DMS 273 treated with DMSO at 0.1 percent for 48 hours (cell line): ENCODE data around the gene UBC.
"Not testable (repeated sequence)": the region's sequence is repeated elsewhere in the genome, so short reads cannot be mapped to it uniquely, and the experiment has no call there.

ENCODE experiments used
- DNase-seq: peaks from one replicate; lab custom pipeline; 2025; lab: John Stamatoyannopoulos, UW

The UBC gene

DNA sequence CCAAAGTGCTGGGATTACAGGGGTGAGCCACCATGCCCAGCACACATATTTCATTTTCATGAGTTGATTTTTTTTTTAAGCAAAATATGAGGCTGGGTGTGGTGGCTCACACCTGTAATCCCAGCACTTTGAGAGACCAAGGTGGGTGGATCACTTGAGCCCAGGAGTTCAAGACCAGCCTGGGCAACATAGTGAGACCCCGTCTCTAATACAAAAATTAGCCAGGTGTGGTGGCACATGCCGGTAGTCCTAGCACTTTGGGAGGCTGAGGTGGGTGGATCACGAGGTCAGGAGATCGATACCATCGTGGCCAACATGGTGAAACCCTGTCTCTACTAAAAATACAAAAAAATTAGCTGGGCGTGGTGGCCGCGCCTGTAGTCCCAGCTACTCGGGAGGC, 17.1 kb upstream of the UBC start:
- DNase-seq: not testable (repeated sequence)

DNA sequence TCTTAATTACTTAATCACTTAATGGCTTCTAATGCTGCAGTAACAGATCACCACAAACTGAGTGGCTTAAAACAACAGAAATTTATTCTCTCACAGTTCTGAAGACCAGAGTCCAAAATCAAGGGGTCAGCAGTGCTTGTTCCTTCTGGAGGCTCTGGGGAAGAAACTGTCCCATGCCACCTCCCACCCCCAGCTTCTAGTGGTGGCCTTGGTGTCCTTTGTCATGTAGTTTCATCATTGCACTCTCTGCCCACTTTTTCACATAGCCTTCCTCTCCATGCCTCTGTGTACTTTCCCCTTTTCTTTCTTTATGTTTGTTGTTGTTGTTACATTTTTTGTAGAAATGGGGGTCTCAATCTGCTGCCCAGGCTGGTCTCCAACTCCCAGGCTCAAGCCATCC, 16.1 kb upstream of the UBC start:
- no peak for DNase-seq

DNA sequence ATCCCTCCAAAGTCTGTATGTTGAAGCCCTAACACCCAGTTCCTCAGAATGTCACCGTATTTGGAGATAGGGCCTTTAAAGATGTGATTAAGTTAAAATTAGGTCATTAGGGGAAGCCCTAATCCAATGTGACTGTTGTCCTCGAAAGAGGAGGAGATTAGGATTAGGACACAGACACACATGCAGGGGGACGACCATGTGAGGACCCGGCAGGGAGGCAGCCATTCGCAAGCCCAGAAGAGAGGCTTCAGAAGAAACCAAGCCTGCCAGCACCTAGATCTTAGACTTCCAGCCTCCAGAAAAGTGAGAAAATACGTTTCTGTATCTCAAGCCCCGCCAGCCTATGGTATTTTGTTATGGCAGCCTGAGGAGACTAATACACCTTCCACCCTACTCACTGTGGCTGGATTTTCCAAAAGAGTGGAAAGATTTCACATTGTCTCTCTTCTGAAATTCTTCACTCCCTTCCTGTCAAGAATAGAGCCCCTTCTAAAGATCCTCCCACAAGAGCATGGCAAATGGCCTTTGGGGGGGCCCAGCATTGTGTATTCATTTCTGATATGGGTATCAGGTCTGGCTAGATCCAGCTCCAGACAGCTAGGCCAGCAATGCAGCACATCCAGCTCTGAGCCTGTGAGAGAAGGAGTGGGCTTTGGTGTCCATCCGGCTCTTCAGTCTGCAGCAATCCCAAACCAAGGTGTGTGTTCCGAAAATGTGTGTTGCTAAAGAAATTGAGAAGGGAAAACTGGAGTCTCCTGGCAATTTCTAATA, 15.4 kb upstream of the UBC start:
- DNase-seq: no peak

DNA sequence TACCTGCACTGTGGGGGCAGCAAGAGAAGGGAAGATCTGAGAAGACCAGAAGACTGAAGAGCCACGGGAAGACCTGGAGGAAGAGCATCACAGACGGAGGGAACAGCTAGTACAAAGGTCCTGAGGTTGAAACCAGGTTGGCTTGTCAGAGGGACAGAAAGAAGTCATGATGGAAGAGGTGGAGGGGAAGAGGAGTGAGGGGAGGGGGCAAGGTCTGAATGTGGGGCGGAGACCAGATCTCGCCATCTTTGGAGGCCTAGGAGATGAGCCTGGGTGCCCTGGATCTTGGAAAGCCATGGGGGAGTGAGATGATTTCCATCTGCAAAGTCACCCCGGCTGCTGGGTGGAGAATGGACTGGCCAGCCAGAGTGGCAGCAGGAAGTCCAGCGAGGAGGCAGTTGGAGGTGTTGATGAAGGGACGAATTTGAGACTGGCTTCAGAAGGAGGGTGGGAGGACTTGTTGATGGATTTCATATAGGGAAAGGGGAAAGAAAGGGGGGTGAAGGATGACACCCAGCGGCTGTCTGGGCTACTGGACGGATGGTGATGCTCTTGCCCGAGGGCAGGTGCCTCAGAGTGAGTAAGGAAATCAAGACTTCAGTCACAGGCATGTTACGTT, 14.6 kb upstream of the UBC start:
- no peak for DNase-seq

DNA sequence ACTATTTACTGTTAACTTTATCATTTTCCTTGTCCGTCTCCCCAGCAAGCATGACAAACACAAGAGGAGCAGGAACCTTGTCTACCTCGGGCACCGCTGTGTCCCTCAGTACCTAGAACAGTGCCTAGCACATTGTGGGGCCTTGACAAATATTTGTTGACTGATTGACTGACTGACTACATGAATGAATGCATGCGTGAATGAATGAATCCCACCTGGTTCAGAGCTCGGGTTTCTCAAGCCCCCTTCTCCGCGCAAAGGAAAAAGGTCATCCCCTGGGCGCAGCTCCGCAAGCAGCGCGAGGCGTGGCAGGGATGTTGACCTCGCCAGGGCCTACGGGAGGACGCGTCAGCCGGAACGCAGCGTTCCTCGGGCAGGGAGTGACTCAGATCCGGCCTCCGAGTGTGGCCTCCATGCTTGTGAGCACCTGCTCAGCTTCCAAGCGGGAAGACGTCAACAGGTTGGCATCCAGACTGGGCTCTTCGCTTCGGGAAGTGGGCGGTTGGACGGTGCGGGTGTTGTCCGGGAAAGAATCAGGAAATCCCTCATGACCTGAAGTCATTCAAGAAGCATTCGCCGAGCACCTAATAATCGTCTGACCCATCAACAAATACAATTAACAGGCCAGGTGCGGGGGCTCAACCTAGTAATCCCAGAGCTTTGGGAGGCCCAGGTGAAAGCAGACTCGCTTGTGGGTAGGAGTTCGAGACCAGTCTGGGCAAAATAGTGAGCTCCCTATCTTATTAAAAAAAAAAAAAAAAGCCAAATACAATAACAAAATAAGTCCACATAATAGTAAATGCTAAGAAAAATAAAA, 13.9 kb upstream of the UBC start:
- no peak for DNase-seq

DNA sequence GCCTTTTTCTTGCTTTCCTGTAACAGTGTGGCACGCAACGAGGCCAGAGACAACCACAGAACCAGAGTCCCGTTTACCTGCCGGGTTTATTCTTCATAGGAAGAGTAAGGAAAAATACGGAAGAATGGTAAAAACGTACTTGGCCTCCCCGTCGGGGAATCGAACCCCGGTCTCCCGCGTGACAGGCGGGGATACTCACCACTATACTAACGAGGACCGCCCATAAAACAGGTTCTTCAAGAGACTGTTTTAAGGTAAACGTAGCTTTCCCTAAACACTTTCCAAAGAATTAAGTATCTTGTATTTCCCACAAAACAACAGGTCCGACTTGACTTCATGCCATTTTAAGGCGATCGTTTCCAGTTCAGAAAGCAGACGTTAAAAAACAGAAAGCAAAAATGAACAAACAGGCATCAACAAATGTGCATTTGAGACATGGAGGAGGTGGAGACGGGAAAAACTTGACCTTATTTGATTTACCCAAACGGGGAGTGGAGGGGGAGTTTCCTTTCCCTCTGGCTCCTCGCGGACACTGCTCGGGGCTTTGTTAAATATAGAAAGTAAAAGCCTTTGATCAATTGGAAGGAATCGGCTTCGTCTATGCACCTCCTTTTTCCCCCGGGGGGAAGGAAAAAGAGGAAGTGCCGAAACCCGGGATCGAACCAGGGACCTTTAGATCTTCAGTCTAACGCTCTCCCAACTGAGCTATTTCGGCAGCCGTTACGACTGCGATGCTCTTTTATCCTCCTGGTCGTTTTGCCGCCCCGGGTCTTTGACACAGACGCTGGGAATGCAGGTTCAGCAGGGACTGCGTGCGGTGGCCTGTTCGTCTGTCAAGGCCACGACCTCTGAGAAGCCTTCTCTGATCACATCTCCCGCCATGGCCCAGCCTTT, 13.0 kb upstream of the UBC start:
- no peak for DNase-seq

DNA sequence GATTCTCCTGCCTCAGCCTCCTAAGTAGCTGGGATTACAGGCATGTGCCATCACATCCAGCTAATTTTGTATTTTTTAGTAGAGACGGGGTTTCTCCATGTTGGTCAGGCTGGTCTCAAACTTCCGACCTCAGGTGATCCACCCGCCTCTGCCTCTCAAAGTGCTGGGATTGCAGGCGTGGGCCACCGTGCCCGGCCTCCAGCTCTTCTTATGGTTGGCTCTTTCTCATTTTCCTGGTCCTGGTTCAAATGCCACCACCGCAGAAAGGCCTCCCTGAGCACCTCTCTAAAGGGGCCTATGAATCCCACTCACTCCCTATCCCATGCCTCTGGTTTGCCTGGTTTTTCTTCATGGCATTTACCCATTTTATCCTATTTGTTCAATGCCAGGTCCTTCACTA, 11.3 kb upstream of the UBC start:
- not testable (repeated sequence) for DNase-seq

DNA sequence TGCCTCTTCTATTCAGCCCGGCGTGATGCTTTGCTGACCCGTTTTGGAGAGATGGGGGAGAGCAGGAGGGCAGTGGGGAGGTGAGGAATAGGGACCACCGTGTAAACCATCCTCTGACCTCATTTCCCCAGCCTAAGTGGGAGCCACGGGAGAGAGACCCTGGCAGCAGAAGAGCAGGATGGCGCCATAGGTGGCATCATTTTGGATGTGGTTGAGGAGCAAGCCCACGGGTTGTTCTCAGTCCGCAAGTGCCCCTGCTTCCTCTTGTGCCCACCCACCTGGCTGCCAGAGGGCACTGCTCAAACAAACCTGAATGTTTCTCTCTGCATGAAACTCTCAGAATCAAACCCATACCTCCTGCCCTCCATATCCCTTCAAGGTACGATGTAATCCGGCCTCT, 10.7 kb upstream of the UBC start:
- DNase-seq: no peak

DNA sequence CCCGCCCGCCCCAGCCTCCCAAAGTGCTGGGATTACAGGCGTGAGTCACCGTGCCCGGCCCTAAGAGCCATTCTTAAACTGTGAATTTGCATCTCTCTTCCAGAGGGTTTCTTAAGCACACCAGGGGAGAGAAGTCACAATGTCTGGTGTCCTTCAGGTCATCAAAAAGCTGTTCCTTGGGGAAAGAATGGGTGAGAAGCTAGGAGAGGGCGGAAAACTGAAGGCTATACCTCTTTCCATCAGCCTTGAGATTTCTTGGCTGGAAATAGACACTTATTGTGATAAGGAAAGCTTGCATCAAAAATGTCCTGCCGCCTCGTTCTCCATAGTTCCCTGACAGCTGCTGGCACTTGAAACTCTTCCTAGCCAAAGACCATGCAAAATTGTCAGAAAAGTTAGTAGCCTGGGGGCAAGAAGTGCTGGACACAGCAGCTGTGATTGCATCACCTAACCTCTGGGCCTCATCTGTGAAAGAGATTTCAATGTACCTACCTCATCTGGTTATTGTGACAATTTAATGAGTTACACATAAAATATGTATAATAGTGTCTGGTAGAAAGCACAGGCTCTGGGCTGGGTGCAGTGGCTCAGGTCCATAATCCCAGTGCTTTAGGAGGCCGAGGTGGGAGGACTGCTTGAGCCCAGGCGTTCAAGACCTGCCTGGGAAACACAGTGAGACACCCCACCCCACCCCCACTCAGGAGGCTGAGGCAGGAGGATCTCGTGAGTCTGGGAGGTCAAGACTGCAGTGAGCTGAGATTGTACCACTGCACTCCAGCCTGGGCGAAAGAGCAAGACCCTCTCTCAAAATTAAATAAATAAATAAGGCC, 9.7 kb upstream of the UBC start:
- no peak for DNase-seq

DNA sequence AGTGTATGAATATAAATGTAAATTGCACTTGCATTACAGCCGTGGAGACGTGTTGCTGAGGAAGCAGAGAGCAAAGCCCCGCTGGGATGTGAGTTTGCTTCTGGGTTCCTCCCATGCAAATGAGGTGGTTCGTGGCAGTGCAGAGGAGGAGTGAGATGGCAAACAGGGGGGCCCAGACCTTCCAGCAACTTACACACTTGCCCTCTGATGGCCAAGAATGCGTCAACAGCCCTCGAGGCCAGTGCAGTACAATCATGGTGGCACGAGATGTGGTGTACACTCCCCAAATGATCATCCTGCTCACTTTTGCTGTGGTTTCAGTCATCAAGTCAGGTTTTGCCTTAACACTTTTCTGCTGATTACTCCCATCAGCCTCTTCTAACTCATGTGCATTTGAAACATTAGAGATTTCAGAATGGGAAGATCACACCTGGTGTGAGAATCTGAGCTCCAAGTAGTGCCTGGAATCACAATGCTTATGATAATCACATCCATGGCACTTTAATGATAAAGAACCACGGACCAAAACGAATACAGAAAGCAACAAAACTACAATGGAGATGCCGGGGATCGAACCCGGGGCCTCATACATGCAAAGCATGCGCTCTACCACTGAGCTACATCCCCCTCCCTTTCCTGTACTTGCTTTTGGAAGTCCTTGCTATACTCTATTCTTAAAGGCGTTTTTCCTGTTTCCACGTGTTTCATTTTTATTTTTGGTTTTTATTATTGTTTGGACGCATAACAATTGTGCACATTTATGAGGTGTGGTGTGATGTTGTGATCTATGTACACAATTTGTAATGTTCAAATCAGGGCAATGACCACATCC, 7.0 kb upstream of the UBC start:
- DNase-seq: no peak

DNA sequence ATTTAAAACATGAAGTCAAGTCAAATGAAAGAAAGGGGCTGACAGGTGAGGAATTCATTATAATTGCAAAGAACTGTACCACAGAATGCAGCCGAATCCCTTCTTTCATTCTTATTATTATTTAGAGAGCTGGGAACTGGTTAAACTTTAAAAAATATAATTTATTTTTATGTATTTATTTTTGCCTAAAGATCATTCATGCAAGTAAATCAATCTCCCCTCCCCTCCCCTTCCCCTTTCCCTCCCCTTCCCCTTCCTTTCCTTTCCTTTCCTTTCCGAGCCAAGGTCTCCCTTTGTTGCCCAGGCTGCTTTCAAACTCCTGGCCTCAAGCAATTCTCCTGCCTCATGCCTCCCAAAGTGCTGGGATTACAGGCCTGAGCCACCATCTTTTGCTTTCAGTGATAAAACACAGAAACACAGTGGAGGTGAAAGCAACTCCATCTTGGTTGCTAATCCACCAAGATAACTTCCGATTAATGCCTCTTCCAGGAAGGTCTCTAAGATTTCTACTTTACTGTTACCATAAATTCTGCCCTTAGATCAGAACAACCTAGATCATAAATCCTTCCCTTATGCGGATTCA, 6.0 kb upstream of the UBC start:
- DNase-seq: no peak

DNA sequence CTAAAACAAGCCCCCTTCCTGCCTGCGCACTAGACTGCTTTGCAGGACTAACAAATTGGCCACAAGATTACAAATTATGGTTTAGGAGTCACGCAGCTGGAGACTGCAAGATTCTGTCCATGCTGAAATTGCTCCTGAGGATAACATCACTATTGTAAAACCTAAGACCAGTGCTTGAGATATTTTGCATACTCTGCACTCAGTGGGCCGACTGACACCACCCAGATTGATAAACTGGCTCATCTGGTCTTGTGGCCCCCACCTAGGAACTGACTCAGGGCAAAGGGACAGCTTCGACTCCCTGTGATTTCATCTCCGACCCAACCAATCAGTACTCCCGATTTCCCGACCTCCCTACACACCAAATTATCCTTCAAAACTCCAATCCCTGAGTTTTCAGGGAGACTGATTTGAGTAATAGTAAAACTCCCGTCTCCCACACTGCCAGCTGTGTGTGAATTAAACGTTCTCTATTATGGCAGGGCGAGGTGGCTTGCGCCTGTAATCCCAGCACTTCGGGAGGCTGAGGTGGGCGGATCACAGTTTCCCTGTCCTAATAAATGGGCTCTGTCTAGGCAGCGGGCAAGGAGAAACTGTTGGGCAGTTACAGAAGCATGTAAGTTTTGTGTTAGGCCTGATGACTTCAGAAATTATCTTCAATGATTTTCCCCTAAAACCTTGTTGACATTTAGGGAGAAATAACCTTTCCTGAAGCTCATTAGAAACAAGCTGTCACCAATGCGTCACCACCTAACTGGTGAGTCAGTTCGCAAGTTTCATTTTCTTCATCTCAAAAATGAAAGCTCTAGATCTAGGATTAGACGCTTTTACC, 5.3 kb upstream of the UBC start:
- no peak for DNase-seq

DNA sequence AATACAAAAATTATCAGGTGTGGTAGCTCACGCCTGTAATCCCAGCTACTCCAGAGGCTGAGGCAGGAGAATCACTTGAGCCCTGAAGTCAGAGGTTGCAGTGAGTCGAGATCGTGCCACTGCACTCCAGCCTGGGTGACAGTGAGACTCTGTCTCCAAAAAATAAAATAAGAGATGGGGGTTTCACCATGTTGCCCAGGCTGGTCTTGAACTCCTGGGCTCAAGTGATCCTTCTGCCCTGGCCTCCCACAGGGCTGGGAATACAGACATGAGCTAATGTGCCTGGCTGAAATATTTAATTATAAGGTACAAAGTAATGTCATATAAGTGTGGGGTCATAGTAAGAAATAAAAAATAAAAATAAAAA, 4.2 kb upstream of the UBC start:
- not testable (repeated sequence) for DNase-seq

DNA sequence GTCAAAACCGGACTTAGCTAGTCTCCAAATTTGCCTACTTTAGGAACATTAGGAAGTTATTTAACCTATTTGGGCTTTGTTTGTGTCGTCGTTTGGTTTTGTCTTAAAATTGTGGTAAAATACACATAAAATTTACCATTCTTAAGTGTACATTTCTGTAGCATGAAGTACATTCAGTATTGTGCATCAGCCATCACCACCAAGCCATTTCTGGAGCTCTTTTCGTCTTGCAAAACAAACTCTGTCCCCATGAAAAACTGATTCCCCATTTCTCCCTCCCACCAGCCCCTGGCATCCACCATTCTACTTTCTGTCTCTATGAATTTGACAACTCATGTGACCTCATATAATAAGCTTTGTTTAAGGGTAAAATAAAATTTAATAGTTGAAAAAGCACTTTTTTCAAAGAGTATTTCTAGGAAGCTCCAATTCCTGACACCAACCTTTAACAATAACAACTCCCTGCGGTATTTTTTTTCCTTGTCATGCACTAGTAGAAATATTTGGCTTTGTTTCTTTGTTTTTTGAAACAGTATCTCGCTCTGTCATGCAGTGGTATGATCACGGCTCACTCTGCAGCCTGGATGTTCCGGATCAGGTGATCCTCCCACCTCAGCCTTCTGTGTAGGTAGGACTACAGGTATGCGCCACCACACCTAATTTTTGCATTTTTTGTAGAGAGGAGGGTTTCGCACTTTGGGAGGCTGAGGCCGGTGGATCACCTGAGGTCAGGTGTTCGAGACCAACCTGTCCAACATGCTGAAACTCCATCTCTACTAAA, 3.6 kb upstream of the UBC start:
- DNase-seq: no peak

DNA sequence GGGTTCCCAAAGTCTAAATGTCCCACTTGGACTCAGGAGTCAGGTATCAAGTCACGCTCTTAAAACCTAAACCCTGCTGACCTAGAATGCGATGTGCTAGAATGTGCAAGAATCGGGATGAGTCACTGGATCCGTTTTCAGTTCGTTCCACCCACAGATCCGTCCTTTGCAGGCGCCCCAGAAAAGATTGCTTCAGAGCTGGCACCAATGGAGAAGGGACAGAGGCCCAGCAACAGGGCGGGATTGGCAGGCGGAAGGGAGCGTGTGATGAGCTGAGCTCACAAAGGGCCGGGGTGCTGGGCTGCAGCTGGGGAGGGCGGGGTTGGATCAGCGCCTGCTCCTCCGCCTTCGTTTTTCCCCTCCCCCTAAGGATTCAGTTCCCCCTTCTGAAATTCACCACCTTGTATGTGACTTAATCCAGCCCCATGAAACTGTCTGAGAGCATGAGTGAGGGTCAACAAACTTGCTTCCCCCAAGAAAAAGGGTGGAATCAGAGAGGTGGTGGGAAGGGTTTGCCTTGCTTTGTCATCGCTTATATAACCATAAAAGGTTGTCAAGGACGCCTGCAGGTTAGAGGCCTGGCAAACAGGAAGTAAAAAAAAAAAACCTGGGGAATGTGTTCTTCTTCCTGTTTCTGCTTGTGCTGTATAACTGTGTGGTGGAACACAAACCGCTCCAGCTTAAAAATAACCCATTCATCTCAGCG, 2.8 kb upstream of the UBC start:
- DNase-seq: no peak

DNA sequence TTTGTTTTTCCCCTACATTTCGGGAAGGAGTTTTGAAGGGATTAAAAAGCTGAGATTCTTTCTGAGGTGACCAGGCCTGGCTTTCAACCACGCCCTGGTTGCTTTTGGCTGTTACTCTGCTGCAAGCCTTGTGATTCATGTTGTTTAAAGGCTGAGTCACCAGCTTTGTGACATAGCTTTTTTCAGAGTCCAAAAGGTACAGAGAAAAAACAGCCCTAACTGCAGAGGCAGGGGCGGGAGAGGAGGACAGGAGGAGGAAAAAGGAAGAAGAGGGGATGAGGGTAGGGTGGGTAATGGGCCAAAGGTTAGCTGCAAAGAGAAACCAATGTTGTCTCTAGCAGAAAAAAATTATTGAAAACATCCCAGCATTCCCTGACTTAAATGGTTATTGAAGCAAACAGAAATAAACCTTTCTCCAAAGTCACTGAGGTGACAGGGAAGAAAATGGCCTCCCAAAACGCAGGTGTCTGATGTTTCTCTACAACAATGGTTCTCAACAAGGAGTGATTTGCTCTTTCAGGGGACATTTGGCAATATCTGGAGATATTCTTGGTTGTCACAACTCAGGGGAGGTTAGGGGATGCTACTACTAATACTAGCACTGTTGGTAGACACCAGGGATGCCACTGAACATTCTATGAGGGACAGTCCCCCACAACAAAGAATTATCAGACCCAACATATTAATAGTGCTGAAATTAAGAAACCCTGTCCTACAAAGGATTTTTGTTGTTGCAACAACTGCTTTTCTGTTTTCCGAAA, 2.1 kb upstream of the UBC start:
- no peak for DNase-seq
